SK-N-SH treated with all-trans-retinoic acid at 6 μM for 48 hours (cell line): Measurements from ENCODE around the gene MRRF.
A peak's percentile ranks its signal among the peaks of the same experiment; 100 is the strongest.
"Not testable (repeated sequence)": the region's sequence is repeated elsewhere in the genome, so short reads cannot be mapped to it uniquely, and the experiment has no call there.

Source experiments
- ATAC-seq: fragments of 200-7000 bp; cut with Tn5 transposase; 3 replicates; pipeline ENCODE4 v1.9.1; 2020; ENCODE audit warnings: mild to moderate bottlenecking, moderate library complexity
- ARNTL ChIP-seq: fragments of 450-650 bp; formaldehyde crosslinking; IDR thresholded peaks from 2 replicates; pipeline ENCODE4 v1.5.0; 2020; ENCODE audit warnings: low read depth, mild to moderate bottlenecking, moderate library complexity, borderline replicate concordance
- BACH2 ChIP-seq: fragments of 250-450 bp; sonication (Bioruptor Pico); IDR thresholded peaks from 2 replicates; pipeline ENCODE4 v1.9.0; 2021; ENCODE audit warnings: mild to moderate bottlenecking, borderline replicate concordance
- CSDC2 ChIP-seq: fragments of 250-450 bp; sonication (Bioruptor Pico); IDR thresholded peaks from 2 replicates; pipeline ENCODE4 v1.5.0; 2020; ENCODE audit warnings: mild to moderate bottlenecking, moderate library complexity
- ESRRG ChIP-seq: fragments of 250-450 bp; sonication (Bioruptor Pico); IDR thresholded peaks from 2 replicates; pipeline ENCODE4 v1.6.1; 2021; ENCODE audit warnings: mild to moderate bottlenecking
- GLIS3 ChIP-seq: fragments of 250-450 bp; sonication (Bioruptor Pico); IDR thresholded peaks from 2 replicates; pipeline ENCODE4 v1.5.0; 2020; ENCODE audit warnings: mild to moderate bottlenecking, moderate library complexity
- ISL1 ChIP-seq: fragments of 250-450 bp; sonication (Bioruptor Pico); IDR thresholded peaks from 2 replicates; pipeline ENCODE4 v2.1.2; 2022; ENCODE audit warnings: mild to moderate bottlenecking, moderate library complexity
- OSR1 ChIP-seq: fragments of 250-450 bp; sonication (Bioruptor Pico); IDR thresholded peaks from 2 replicates; pipeline ENCODE4 v1.8.0; 2022; ENCODE audit warnings: moderate library complexity, mild to moderate bottlenecking, inconsistent platforms
- PPARA ChIP-seq: fragments of 250-450 bp; sonication (Bioruptor Pico); IDR thresholded peaks from 2 replicates; pipeline ENCODE4 v1.5.0; 2020; ENCODE audit warnings: mild to moderate bottlenecking, borderline replicate concordance
- RARB ChIP-seq: fragments of 250-450 bp; sonication (Bioruptor Pico); IDR thresholded peaks from 2 replicates; pipeline ENCODE4 v1.8.0; 2021; ENCODE audit warnings: mild to moderate bottlenecking, moderate library complexity
- TCF4 ChIP-seq: fragments of 250-450 bp; sonication (Bioruptor Pico); IDR thresholded peaks from 2 replicates; pipeline ENCODE4 v1.8.0; 2021; ENCODE audit warnings: mild to moderate bottlenecking, moderate library complexity, borderline replicate concordance
- TOX ChIP-seq: fragments of 250-450 bp; sonication (Bioruptor Pico); IDR thresholded peaks from 2 replicates; pipeline ENCODE4 v1.8.0; 2021; ENCODE audit warnings: mild to moderate bottlenecking, moderate library complexity, borderline replicate concordance
- ZC3H10 ChIP-seq: fragments of 250-450 bp; sonication (Bioruptor Pico); IDR thresholded peaks from 2 replicates; pipeline ENCODE4 v1.5.1; 2021; ENCODE audit warnings: mild to moderate bottlenecking, moderate library complexity
- ZFP3 ChIP-seq: fragments of 250-450 bp; sonication (Bioruptor Pico); IDR thresholded peaks from 2 replicates; pipeline ENCODE4 v1.5.0; 2020; ENCODE audit warnings: mild to moderate bottlenecking, moderate library complexity
- ZFP30 ChIP-seq: fragments of 450-650 bp; formaldehyde crosslinking; IDR thresholded peaks from 2 replicates; pipeline ENCODE4 v1.5.0; 2022; ENCODE audit warnings: mild to moderate bottlenecking, moderate library complexity
- ZNF565 ChIP-seq: fragments of 450-650 bp; formaldehyde crosslinking; conservative IDR thresholded peaks from 2 replicates; pipeline ENCODE4 v1.5.0; 2020; ENCODE audit warnings: low read depth, mild to moderate bottlenecking, moderate library complexity
- ZNF8 ChIP-seq: fragments of 450-650 bp; formaldehyde crosslinking; IDR thresholded peaks from 2 replicates; pipeline ENCODE4 v1.5.0; 2020; ENCODE audit warnings: mild to moderate bottlenecking, moderate library complexity
- TF ChIP-seq, protein P1 (sequence below): fragments of 250-450 bp; sonication (Bioruptor Pico); IDR thresholded peaks from 2 replicates; pipeline ENCODE4 v1.8.0; 2021; ENCODE audit warnings: low read depth, mild to moderate bottlenecking, moderate library complexity, borderline replicate concordance
- TF ChIP-seq, protein P2 (sequence below): fragments of 250-450 bp; sonication (Bioruptor Pico); IDR thresholded peaks from 2 replicates; pipeline ENCODE4 v1.5.1; 2021; ENCODE audit warnings: mild to moderate bottlenecking, moderate library complexity
- TF ChIP-seq, protein P3 (sequence below): fragments of 250-450 bp; sonication (Bioruptor Pico); IDR thresholded peaks from 2 replicates; pipeline ENCODE4 v1.5.1; 2020; ENCODE audit warnings: low read depth, mild to moderate bottlenecking, moderate library complexity

The MRRF gene

DNA sequence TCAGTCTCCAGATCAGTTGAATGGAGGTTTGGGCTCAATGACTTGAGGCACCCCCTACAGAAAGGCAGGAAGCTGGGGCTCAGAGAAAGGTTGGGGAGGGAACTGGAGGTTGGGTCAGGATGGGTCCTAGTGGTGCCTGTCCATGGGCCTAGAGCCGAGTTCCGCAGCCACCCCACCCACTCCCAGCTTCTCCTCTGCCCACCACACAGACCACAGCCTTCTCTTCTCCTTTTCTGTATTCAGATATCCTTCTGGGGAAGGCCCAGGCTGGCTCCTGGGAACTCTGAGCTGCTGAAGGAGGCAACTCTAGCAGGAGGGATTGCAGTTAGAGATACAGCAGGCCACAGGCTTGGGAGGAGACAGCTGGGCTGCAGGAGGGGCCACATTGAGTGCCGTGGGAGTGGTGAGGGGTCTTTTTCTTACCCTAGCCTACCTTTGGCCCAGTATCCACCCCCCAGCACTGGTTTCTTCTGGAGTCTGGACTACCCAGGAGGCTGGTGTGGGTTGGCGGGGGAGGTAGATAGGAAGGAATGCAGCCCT is 90.7 kb downstream of the MRRF start:
- ATAC-seq: no peak
- TF ChIP-seq OSR1 (CRISPR knock-in tag) (no peak), ARNTL (CRISPR knock-in tag) (no peak), ESRRG (CRISPR knock-in tag) (no peak), TCF4 (CRISPR knock-in tag) (no peak), TOX (no peak), PPARA (CRISPR knock-in tag) (no peak), ZNF565 (CRISPR knock-in tag) (no peak)
- TF ChIP-seq, protein P1, sequence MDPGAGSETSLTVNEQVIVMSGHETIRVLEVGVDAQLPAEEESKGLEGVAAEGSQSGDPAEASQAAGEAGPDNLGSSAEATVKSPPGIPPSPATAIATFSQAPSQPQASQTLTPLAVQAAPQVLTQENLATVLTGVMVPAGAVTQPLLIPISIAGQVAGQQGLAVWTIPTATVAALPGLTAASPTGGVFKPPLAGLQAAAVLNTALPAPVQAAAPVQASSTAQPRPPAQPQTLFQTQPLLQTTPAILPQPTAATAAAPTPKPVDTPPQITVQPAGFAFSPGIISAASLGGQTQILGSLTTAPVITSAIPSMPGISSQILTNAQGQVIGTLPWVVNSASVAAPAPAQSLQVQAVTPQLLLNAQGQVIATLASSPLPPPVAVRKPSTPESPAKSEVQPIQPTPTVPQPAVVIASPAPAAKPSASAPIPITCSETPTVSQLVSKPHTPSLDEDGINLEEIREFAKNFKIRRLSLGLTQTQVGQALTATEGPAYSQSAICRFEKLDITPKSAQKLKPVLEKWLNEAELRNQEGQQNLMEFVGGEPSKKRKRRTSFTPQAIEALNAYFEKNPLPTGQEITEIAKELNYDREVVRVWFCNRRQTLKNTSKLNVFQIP: no peak

DNA sequence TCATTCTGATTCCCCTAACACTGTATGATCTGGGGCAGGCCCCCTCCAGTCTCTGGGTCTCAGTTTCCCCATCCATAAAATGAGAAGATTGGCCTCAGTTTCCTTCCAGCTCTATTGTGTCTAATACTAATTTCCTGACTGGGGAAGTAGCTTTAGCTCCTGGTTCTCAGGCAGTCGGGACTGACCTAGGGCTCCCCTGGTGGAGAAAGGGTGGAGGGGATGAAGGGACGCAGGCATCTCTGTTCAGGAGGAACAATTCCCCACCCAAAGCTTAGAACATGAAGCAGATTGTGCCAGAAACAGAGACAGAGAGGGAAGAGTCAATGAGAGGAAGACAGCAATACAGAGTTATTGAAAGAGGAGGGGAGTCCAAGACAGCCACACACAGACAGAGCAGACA is 91.9 kb downstream of the MRRF start:
- TF ChIP-seq ZNF565 (CRISPR knock-in tag) (no peak), RARB (CRISPR knock-in tag) (no peak), GLIS3 (CRISPR knock-in tag) (no peak), ZNF8 (CRISPR knock-in tag) (no peak)
- peak; percentile 69; the same call in 2 of the 3 replicates for ATAC-seq

DNA sequence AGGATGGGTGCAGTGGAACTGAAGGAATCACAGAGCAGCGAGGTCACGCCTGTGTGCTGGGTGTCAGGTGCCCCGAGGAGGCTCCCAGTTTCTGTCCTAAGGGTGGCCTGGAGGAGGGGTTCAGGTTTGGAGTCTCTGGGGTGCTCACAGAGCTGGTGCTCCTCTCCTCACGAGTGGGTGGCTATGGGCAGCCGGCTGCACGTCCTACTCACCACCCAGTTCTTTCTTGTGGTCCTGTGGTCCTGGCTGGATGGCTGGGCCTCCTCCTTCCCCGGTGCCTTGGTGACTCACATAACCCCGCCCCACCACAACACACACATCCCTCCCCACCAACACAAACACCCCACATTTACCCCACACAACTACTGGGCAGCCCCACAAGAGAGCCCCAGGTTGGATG is 96.2 kb downstream of the MRRF start:
- ATAC-seq: peak; percentile 29
- TF ChIP-seq PPARA (CRISPR knock-in tag): no peak
- no peak for TF ChIP-seq ZC3H10 (CRISPR knock-in tag)

DNA sequence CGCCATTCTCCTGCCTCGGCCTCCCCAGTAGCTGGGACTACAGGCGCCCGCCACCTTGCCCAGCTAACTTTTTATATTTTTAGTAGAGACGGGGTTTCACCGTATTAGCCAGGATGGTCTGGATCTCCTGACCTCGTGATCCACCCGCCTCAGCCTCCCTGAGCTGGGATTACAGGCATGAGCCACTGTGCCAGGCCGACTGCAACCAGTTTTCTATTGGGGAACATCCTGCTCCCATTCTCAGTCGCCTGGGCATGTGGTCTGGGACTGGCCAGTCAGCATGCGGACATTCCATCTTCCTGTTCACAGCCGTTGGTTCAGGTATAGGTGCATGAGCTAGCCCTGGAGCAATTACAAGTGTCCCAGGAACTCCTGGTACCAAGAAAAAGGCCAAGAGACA is 98.4 kb downstream of the MRRF start:
- ATAC-seq: not testable (repeated sequence)

DNA sequence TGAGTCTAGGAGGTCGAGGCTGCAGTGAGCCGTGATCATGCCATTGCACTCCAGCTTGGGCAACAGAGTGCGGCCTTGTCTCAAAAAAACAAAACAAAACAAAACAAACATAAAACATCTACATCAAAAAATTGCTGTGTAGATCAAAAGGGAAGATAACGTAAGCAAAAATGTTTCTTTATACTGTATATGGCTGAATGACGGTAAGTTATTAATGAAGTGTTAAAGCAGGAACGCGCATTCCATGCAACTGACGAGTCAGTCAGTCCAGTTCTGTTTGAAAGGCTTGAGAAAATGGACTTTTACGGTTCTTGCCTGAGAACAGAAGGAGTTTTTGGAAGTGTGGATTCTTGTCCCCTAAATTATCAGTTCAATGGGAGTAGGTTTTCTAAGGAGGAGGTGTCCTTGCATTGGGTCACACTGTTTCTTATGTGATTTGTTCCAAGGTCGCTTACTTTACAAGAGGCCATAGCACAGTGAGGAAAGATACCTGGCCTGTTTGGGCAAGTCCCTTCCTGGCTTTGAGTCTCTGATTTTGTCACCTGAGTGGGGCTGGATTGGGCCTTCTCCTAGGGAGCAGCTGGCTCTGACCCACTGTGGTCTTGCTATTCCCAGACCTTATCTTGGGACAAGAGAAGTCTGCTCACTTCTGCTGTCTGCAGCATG is 99.6 kb downstream of the MRRF start:
- no peak for ATAC-seq
- TF ChIP-seq, protein P2, sequence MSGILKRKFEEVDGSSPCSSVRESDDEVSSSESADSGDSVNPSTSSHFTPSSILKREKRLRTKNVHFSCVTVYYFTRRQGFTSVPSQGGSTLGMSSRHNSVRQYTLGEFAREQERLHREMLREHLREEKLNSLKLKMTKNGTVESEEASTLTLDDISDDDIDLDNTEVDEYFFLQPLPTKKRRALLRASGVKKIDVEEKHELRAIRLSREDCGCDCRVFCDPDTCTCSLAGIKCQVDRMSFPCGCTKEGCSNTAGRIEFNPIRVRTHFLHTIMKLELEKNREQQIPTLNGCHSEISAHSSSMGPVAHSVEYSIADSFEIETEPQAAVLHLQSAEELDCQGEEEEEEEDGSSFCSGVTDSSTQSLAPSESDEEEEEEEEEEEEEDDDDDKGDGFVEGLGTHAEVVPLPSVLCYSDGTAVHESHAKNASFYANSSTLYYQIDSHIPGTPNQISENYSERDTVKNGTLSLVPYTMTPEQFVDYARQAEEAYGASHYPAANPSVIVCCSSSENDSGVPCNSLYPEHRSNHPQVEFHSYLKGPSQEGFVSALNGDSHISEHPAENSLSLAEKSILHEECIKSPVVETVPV: no peak
- TF ChIP-seq, protein P1: no peak
- no peak for TF ChIP-seq ZC3H10 (CRISPR knock-in tag)
- TF ChIP-seq, protein P3, sequence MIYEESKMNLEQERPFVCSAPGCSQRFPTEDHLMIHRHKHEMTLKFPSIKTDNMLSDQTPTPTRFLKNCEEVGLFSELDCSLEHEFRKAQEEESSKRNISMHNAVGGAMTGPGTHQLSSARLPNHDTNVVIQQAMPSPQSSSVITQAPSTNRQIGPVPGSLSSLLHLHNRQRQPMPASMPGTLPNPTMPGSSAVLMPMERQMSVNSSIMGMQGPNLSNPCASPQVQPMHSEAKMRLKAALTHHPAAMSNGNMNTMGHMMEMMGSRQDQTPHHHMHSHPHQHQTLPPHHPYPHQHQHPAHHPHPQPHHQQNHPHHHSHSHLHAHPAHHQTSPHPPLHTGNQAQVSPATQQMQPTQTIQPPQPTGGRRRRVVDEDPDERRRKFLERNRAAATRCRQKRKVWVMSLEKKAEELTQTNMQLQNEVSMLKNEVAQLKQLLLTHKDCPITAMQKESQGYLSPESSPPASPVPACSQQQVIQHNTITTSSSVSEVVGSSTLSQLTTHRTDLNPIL: no peak
- TF ChIP-seq CSDC2 (CRISPR knock-in tag): no peak
- TF ChIP-seq OSR1 (CRISPR knock-in tag): no peak
- no peak for TF ChIP-seq ZFP30
- TF ChIP-seq TOX: no peak
- TF ChIP-seq RARB (CRISPR knock-in tag): no peak
- no peak for TF ChIP-seq ISL1 (CRISPR knock-in tag)
- no peak for TF ChIP-seq BACH2 (CRISPR knock-in tag)
- TF ChIP-seq ZFP3 (CRISPR knock-in tag): no peak
- TF ChIP-seq TCF4 (CRISPR knock-in tag): no peak

DNA sequence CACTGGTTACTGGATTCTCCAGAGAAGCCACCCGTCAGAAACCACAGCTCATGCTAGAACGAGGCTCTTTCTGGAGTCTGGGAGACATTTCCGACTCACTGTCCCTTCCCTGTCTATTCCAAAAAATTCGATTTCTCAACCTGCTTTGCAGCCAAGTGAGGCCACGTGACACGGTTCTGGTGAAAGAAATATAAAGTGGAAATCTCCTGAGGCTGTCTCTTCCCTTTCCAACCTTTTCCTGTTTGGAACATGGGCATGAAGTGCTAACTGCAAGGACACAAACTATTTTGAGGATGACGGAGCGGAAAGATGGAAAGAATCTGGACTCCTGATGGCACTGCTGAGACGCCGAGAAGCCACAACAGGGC is 100.1 kb downstream of the MRRF start:
- TF ChIP-seq ZFP30: no peak
- TF ChIP-seq, protein P2: no peak
- TF ChIP-seq PPARA (CRISPR knock-in tag): no peak
- ATAC-seq: no peak
